ENCODE results near the gene SPDL1. TPM values are rescaled to one million over a fixed set of nuclear protein-coding genes. Genes with fewer than 3 reads are reported as not detected.

SPDL1 gene
- total and polyA plus RNA-seq, 8 donors = 6.4 to 43.2 (median 33.3) TPM

GRCh38 chr5:169648725-169649310, 65.2 kb downstream of the SPDL1 start:
- peaks cover 0 to 64% of the 10 kb centered on the region in 2 donors for H3K4me1 ChIP-seq
- TF ChIP-seq CTCF (IDR thresholded peaks at IDR 0.05) = no peak
- H3K4me3 ChIP-seq = no peak overlapping the region
- DNase-seq (no peak), ATAC-seq (no peak)
- H3K27ac ChIP-seq = no peak overlapping the region
- H3K27me3 ChIP-seq = no peaks in the 10 kb centered on the region
- intact Hi-C loops (cut with DNase I) = no loop called here
- no peaks in the 10 kb centered on the region for H3K9me3 ChIP-seq
- H3K36me3 ChIP-seq = no peaks in the 10 kb centered on the region

- Histone ChIP-seq H3K4me3 (no peak overlapping the region), H3K36me3 (peaks cover 0 to 5% of the 10 kb centered on the region in 2 donors), H3K4me1 (peaks cover 0 to 64% of the 10 kb centered on the region in 2 donors), H3K9me3 (no peaks in the 10 kb centered on the region), H3K27me3 (no peaks in the 10 kb centered on the region), H3K27ac (no peak overlapping the region)
- intact Hi-C loops (cut with DNase I) = no loop called here
- DNase-seq = no peak
- no peak for TF ChIP-seq CTCF (IDR thresholded peaks at IDR 0.05)
- no peak for ATAC-seq
These were observed 65.9 kb downstream of the SPDL1 start for GRCh38 chr5:169649486-169649885.

- H3K9me3 ChIP-seq = no peaks in the 10 kb centered on the region
- TF ChIP-seq CTCF (IDR thresholded peaks at IDR 0.05) = no peak
- peaks cover 0 to 70% of the 10 kb centered on the region in 2 donors for H3K4me1 ChIP-seq
- intact Hi-C loops (cut with DNase I) = no loop called here
- DNase-seq = no peak
- no peak overlapping the region for H3K4me3 ChIP-seq
- peak; percentile 22 for ATAC-seq
- no peaks in the 10 kb centered on the region for H3K27me3 ChIP-seq
- H3K27ac ChIP-seq = peak overlapping the region in 1 of 2 donors; percentile 38
- peaks cover 0 to 14% of the 10 kb centered on the region in 2 donors for H3K36me3 ChIP-seq
These were observed 67.2 kb downstream of the SPDL1 start for GRCh38 chr5:169650701-169651331.

GRCh38 chr5:169651526-169651925, 68.0 kb downstream of the SPDL1 start:
- H3K4me1 ChIP-seq = peaks cover 0 to 77% of the 10 kb centered on the region in 2 donors

More at GRCh38 chr5:169651526-169651925, 68.0 kb downstream of the SPDL1 start:
- intact Hi-C loops (cut with DNase I) = no loop called here
- ATAC-seq (no peak), DNase-seq (peak in 2 of 4 donors; percentile 45 to 65)
- H3K27me3 ChIP-seq = no peaks in the 10 kb centered on the region
- H3K4me3 ChIP-seq = no peak overlapping the region
- H3K9me3 ChIP-seq = no peaks in the 10 kb centered on the region
- peaks cover 0 to 14% of the 10 kb centered on the region in 2 donors for H3K36me3 ChIP-seq
- peak overlapping the region in 1 of 2 donors; percentile 38 for H3K27ac ChIP-seq
- no peak for TF ChIP-seq CTCF (IDR thresholded peaks at IDR 0.05)

All from left lung (tissue), 10 donors.